ENCODE results near the gene CCM2. TPM values are rescaled to one million over a fixed set of nuclear protein-coding genes. Genes with fewer than 3 reads are reported as not detected.

The CCM2 gene
- total and polyA plus RNA-seq, 2 of the 8 experiments (the other 6 are each of a cell fraction or from before 2014, with no cell fraction given): 31.6 to 41.2 TPM

DNA sequence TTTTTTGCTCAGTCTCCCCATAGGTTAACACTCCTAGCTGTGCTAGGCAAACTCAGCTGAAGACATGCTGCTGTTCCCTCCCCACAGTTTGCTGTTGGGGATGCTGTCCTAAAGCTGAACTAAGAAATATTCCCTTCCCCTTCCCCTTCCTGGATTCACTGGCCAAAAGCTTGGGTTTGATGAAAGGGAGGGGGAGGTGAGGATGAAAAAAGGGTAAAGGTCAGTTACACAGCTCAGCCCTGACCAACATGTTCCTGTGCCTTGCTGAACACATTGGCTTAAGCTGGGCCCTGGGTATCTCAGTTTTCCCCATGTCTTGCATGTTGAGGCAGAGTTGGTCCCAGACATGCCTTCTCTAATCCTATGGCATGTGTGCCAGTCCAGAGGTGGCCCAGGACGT lies 15.3 kb downstream of the CCM2 start (continued):
- TF ChIP-seq JUND (IDR thresholded peaks at IDR 0.05; ENCODE audit: low read length) (no peak), POLR2AphosphoS5 (IDR thresholded peaks at IDR 0.05; ENCODE audit: low read depth, low read length) (no peak), HDAC6 (IDR thresholded peaks at IDR 0.05; ENCODE audit: low read depth, low read length) (no peak), SRF (IDR thresholded peaks at IDR 0.05; ENCODE audit: low read depth, low read length) (no peak)

Data from H1 (cell line).